Raji (cell line): ENCODE measurements around the gene MED8.

Experiments used
- POLR2A ChIP-seq: IDR thresholded peaks from 2 replicates; pipeline ENCODE4 v1.6.1; 2011; ENCODE audit warnings: low read depth, low read length, control low read depth; ENCODE audit not compliant: insufficient read depth

MED8 gene

GRCh38 chr1:43358746-43359693, 30.6 kb downstream of the MED8 start, which contains the start of gene CDC20:
CDC20 (plus strand) TSS chr1:43358981; CDS start chr1:43359216, 235 bp downstream.
- TF ChIP-seq POLR2A = peak; percentile 87

GRCh38 chr1:43358121-43358745, 31.4 kb downstream of the MED8 start:
- TF ChIP-seq POLR2A = 0 out of 2 replicates have a peak, but pooled peaks have one; percentile 25

GRCh38 chr1:43357251-43357650, 32.3 kb downstream of the MED8 start:
- TF ChIP-seq POLR2A = no peak

- TF ChIP-seq POLR2A = no peak
These were observed 34.7 kb downstream of the MED8 start for GRCh38 chr1:43354936-43355335.

- no peak for TF ChIP-seq POLR2A
These were observed 35.1 kb downstream of the MED8 start for GRCh38 chr1:43354471-43354870.

GRCh38 chr1:43352881-43353280, 36.7 kb downstream of the MED8 start:
- TF ChIP-seq POLR2A = no peak

GRCh38 chr1:43352351-43352705, 37.3 kb downstream of the MED8 start:
- no peak for TF ChIP-seq POLR2A

GRCh38 chr1:43351421-43352350, 37.9 kb downstream of the MED8 start:
- no peak for TF ChIP-seq POLR2A

- TF ChIP-seq POLR2A = no peak
These were observed 38.6 kb downstream of the MED8 start for GRCh38 chr1:43350976-43351375.

- no peak for TF ChIP-seq POLR2A
These were observed 39.9 kb downstream of the MED8 start for GRCh38 chr1:43349594-43350306.

GRCh38 chr1:43348809-43349593, 40.6 kb downstream of the MED8 start:
- no peak for TF ChIP-seq POLR2A

- no peak for TF ChIP-seq POLR2A
These were observed 41.2 kb downstream of the MED8 start for GRCh38 chr1:43348343-43348808.

GRCh38 chr1:43346636-43347035, 43.0 kb downstream of the MED8 start:
- no peak for TF ChIP-seq POLR2A

GRCh38 chr1:43345120-43345519, 44.5 kb downstream of the MED8 start:
- no peak for TF ChIP-seq POLR2A
